Measurements from ENCODE around the gene TEX264.

GRCh38 chr3:51688206-51688600 lies 17.2 kb downstream of the TEX264 start:
- TF ChIP-seq SUZ12 (IDR thresholded peaks at IDR 0.05; ENCODE audit: extremely low read depth, insufficient read depth, insufficient read length): no peak
- no peak for TF ChIP-seq ZNF274 (IDR thresholded peaks at IDR 0.05; ENCODE audit: low read depth, low read length)
